Measurements from ENCODE around the gene NRBF2. TPM values are rescaled to one million over a fixed set of nuclear protein-coding genes. Genes with fewer than 3 reads are reported as not detected.
"Not testable (repeated sequence)": the region's sequence is repeated elsewhere in the genome, so short reads cannot be mapped to it uniquely, and the experiment has no call there.

Gene NRBF2
- total RNA-seq: 10 to 100 TPM in 3 of 4 donors, 1 to 10 TPM in 1; 8.6 to 17.2 (median 12.3) TPM

GRCh38 chr10:63133056-63133820, at the start of gene NRBF2:
TSS of gene NRBF2 (plus strand) at chr10:63133328. CDS start at chr10:63133471, 143 bp downstream.
- H3K27ac ChIP-seq: peak within 1 kb of the TSS; percentile 80 to 97 (median 90)
- ATAC-seq: peak; percentile 100
- H3K36me3 ChIP-seq: no peaks in the 10 kb centered on the region
- no peaks in the 10 kb centered on the region for H3K27me3 ChIP-seq
- WGBS, 2 donors (ENCODE audit: low coverage in 1 of 2): 0% methylated on average over 5 to 11 of the region's 55 CpGs
- no peaks in the 10 kb centered on the region for H3K9me3 ChIP-seq
- H3K4me3 ChIP-seq: peak within 1 kb of the TSS; percentile 93 to 95
- peak; percentile 95 for TF ChIP-seq POLR2AphosphoS5 (IDR thresholded peaks at IDR 0.05)
- TF ChIP-seq EP300 (IDR thresholded peaks at IDR 0.05): no peak
- TF ChIP-seq CTCF (IDR thresholded peaks at IDR 0.05): peak in 1 of 4 experiments; percentile 41
- TF ChIP-seq POLR2A (IDR thresholded peaks at IDR 0.05): peak; percentile 93 to 94
- peaks cover 0 to 42% (median 7%) of the 10 kb centered on the region in 3 donors for H3K4me1 ChIP-seq

- not testable (repeated sequence) for H3K36me3 ChIP-seq, H3K27me3 ChIP-seq, ATAC-seq, H3K27ac ChIP-seq, H3K9me3 ChIP-seq, H3K4me3 ChIP-seq
- WGBS, 2 donors (ENCODE audit: low coverage in 1 of 2): 86 to 92% methylated on average over 7 to 12 of the region's 14 CpGs
- H3K4me1 ChIP-seq: peaks cover 0 to 15% (median 5%) of the 10 kb centered on the region in 3 donors
Measured at GRCh38 chr10:63083406-63083805, 49.7 kb upstream of the NRBF2 start.

GRCh38 chr10:63083904-63084689, 49.0 kb upstream of the NRBF2 start:
- Histone ChIP-seq H3K36me3 (no peaks in the 10 kb centered on the region), H3K9me3 (no peaks in the 10 kb centered on the region), H3K27ac (peak overlapping the region in 1 of 4 donors; percentile 4), H3K4me1 (peaks cover 0 to 15% (median 5%) of the 10 kb centered on the region in 3 donors), H3K4me3 (no peak overlapping the region), H3K27me3 (no peaks in the 10 kb centered on the region)
- peak; percentile 75 for ATAC-seq
- TF ChIP-seq POLR2A (IDR thresholded peaks at IDR 0.05) (no peak), CTCF (IDR thresholded peaks at IDR 0.05) (peak; percentile 54 to 78 (median 72)), EP300 (IDR thresholded peaks at IDR 0.05) (no peak), POLR2AphosphoS5 (IDR thresholded peaks at IDR 0.05) (no peak)
- WGBS, 2 donors (ENCODE audit: low coverage in 1 of 2): 13 to 18% methylated on average over 7 of the region's 7 CpGs

- Histone ChIP-seq H3K27ac (peak overlapping the region in 1 of 4 donors; percentile 0), H3K9me3 (no peaks in the 10 kb centered on the region), H3K4me1 (peaks cover 0 to 15% (median 5%) of the 10 kb centered on the region in 3 donors), H3K27me3 (no peaks in the 10 kb centered on the region), H3K36me3 (no peaks in the 10 kb centered on the region), H3K4me3 (no peak overlapping the region)
- 41 to 76% methylated on average over 3 of the region's 4 CpGs for WGBS, 2 donors (ENCODE audit: low coverage in 1 of 2)
- TF ChIP-seq CTCF (IDR thresholded peaks at IDR 0.05) (no peak), POLR2A (IDR thresholded peaks at IDR 0.05) (no peak), EP300 (IDR thresholded peaks at IDR 0.05) (no peak), POLR2AphosphoS5 (IDR thresholded peaks at IDR 0.05) (no peak)
- ATAC-seq: peak; percentile 25
Measured at GRCh38 chr10:63084690-63085382, 48.3 kb upstream of the NRBF2 start.

GRCh38 chr10:63093227-63093626, 39.9 kb upstream of the NRBF2 start:
- Histone ChIP-seq H3K4me3 (no peak overlapping the region), H3K27me3 (no peaks in the 10 kb centered on the region), H3K36me3 (no peaks in the 10 kb centered on the region), H3K27ac (no peak overlapping the region), H3K4me1 (no peaks in the 10 kb centered on the region), H3K9me3 (no peaks in the 10 kb centered on the region)
- no peak for TF ChIP-seq POLR2A (IDR thresholded peaks at IDR 0.05)
- TF ChIP-seq EP300 (IDR thresholded peaks at IDR 0.05): no peak
- no peak for TF ChIP-seq POLR2AphosphoS5 (IDR thresholded peaks at IDR 0.05)
- no peak for TF ChIP-seq CTCF (IDR thresholded peaks at IDR 0.05)
- WGBS, 2 donors (ENCODE audit: low coverage in 1 of 2): 53 to 55% methylated on average over 2 of the region's 2 CpGs
- ATAC-seq: no peak
